ENCODE measurements around the gene OGDH.
"Not testable (repeated sequence)": the region's sequence is repeated elsewhere in the genome, so short reads cannot be mapped to it uniquely, and the experiment has no call there.

OGDH gene

GRCh38 chr7:44700322-44700721 lies 93.9 kb downstream of the OGDH start:
- Histone ChIP-seq H3K4me3 (no peak overlapping the region), H3K27ac (no peak overlapping the region), H3K36me3 (ENCODE audit: insufficient read depth, low read length) (peaks cover 67% of the 10 kb centered on the region), H3K9ac (ENCODE audit: insufficient read length) (no peak overlapping the region), H3K9me3 (ENCODE audit: low read depth, low read length) (no peaks in the 10 kb centered on the region)
- no peak for TF ChIP-seq FOXP2 (optimal IDR thresholded peaks at IDR 0.05; ENCODE audit: control extremely low read depth, extremely low read length, insufficient read depth)
- TF ChIP-seq POLR2AphosphoS5 (IDR thresholded peaks at IDR 0.05; ENCODE audit: borderline replicate concordance, low read depth, low read length), result no peak
- no peak for TF ChIP-seq EZH2 (IDR thresholded peaks at IDR 0.05)
- DNase-seq (ENCODE audit: low read depth, low spot score), result no peak

GRCh38 chr7:44703391-44703790 lies 97.0 kb downstream of the OGDH start:
- not testable (repeated sequence) for H3K4me3 ChIP-seq

DNA sequence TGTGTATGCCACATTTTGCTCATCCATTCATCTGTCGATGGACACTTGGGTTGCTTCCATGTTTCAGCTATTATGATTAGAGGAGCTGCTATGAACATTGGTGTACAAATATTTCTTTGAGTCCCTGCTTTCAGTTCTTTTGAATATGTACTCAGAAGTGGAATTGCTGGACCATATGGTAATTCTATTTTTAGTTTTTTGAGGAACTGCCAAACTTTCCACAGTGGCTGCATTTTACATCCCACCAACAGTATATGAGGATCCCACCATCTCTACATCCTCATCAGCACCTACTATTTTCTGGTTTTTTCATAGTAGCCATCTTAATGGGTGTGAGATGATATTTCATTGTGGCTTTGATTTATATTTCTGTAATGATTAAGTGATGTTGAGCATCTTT lies 97.5 kb downstream of the OGDH start:
- Histone ChIP-seq H3K27ac (no peak overlapping the region), H3K4me3 (no peak overlapping the region), H3K9me3 (ENCODE audit: low read depth, low read length) (no peaks in the 10 kb centered on the region), H3K9ac (ENCODE audit: insufficient read length) (no peak overlapping the region), H3K36me3 (ENCODE audit: insufficient read depth, low read length) (peaks cover 55% of the 10 kb centered on the region; the same call in 1 of the 2 replicates)
- no peak for DNase-seq (ENCODE audit: low read depth, low spot score)
- TF ChIP-seq FOXP2 (optimal IDR thresholded peaks at IDR 0.05; ENCODE audit: control extremely low read depth, extremely low read length, insufficient read depth) (no peak), POLR2AphosphoS5 (IDR thresholded peaks at IDR 0.05; ENCODE audit: borderline replicate concordance, low read depth, low read length) (no peak), EZH2 (IDR thresholded peaks at IDR 0.05) (no peak)

More at GRCh38 chr7:44703391-44703790, 97.0 kb downstream of the OGDH start:
- not testable (repeated sequence) for H3K9me3 ChIP-seq (ENCODE audit: low read depth, low read length); H3K9ac ChIP-seq (ENCODE audit: insufficient read length); H3K27ac ChIP-seq; DNase-seq (ENCODE audit: low read depth, low spot score)
- peaks cover 53% of the 10 kb centered on the region for H3K36me3 ChIP-seq (ENCODE audit: insufficient read depth, low read length)

DNA sequence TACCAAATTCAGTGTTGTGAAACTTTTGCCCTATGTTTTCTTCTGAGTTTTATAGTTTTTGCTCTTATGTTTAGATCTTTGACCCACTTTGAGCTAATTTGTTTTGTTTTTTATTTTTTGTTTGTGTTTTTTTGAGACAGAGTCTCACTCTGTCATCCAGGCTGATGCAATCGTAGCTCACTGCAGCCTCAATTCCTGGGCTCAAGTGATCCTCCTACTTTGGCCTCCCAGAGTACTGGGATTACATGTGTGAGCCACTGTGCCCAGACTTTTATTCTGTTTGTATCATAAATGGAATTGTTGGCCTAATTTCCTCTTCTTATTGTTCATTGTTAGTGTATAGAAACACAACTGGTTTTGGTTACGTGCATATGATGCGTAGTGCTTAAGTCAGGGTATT lies 99.0 kb downstream of the OGDH start:
- no peak overlapping the region for H3K9ac ChIP-seq (ENCODE audit: insufficient read length)
- DNase-seq (ENCODE audit: low read depth, low spot score), result no peak
- H3K36me3 ChIP-seq (ENCODE audit: insufficient read depth, low read length), result peaks cover 41% of the 10 kb centered on the region; the same call in 1 of the 2 replicates
- H3K9me3 ChIP-seq (ENCODE audit: low read depth, low read length), result no peaks in the 10 kb centered on the region
- no peak overlapping the region for H3K4me3 ChIP-seq
- H3K27ac ChIP-seq, result no peak overlapping the region
- TF ChIP-seq EZH2 (IDR thresholded peaks at IDR 0.05) (no peak), FOXP2 (optimal IDR thresholded peaks at IDR 0.05; ENCODE audit: control extremely low read depth, extremely low read length, insufficient read depth) (no peak), POLR2AphosphoS5 (IDR thresholded peaks at IDR 0.05; ENCODE audit: borderline replicate concordance, low read depth, low read length) (no peak)

DNA sequence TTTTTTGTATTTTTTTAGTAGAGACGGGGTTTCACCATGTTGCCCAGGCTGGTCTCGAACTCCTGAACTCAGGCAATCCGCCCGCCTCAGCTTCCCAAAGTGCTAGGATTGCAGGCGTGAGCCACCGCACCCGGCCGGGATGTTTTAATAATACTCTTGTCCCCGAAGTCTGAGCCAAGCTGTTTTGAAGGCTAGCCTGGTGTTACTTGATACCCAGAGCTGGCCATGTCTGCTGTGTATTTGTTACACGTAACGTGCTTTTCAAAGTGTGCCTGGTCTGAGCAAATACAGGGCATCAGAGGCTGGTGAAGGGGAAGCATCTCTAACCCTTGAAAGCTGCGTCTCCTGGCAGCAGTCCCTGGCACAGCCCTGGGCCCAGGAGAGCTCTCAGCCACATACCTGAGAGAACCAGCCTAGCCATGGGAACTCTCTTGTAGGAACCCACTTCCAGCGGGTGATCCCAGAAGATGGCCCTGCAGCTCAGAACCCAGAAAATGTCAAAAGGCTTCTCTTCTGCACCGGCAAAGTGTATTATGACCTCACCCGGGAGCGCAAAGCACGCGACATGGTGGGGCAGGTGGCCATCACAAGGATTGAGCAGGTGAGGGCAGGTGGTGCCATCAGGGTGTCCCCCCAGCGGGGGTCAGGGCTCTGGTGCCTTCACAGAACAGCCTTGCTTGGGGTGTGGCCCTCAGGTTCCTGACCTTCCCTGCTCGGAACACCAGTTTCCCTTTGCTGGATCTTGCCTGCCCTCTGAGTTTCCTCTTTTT lies 100.5 kb downstream of the OGDH start:
- Histone ChIP-seq H3K27ac (no peak overlapping the region), H3K4me3 (no peak overlapping the region), H3K9me3 (ENCODE audit: low read depth, low read length) (no peaks in the 10 kb centered on the region), H3K36me3 (ENCODE audit: insufficient read depth, low read length) (peaks cover 31% of the 10 kb centered on the region; the same call in 1 of the 2 replicates), H3K9ac (ENCODE audit: insufficient read length) (no peak overlapping the region)
- DNase-seq (ENCODE audit: low read depth, low spot score), result no peak
- TF ChIP-seq EZH2 (IDR thresholded peaks at IDR 0.05), result no peak
- no peak for TF ChIP-seq POLR2AphosphoS5 (IDR thresholded peaks at IDR 0.05; ENCODE audit: borderline replicate concordance, low read depth, low read length)
- no peak for TF ChIP-seq FOXP2 (optimal IDR thresholded peaks at IDR 0.05; ENCODE audit: control extremely low read depth, extremely low read length, insufficient read depth)

GRCh38 chr7:44707558-44708230 lies 101.3 kb downstream of the OGDH start:
- no peak for DNase-seq (ENCODE audit: low read depth, low spot score)
- Histone ChIP-seq H3K4me3 (no peak overlapping the region), H3K9me3 (ENCODE audit: low read depth, low read length) (no peaks in the 10 kb centered on the region), H3K9ac (ENCODE audit: insufficient read length) (no peak overlapping the region), H3K36me3 (ENCODE audit: insufficient read depth, low read length) (peaks cover 27% of the 10 kb centered on the region; the same call in 1 of the 2 replicates), H3K27ac (no peak overlapping the region)
- TF ChIP-seq POLR2AphosphoS5 (IDR thresholded peaks at IDR 0.05; ENCODE audit: borderline replicate concordance, low read depth, low read length) (no peak), FOXP2 (optimal IDR thresholded peaks at IDR 0.05; ENCODE audit: control extremely low read depth, extremely low read length, insufficient read depth) (no peak), EZH2 (IDR thresholded peaks at IDR 0.05) (no peak)

DNA sequence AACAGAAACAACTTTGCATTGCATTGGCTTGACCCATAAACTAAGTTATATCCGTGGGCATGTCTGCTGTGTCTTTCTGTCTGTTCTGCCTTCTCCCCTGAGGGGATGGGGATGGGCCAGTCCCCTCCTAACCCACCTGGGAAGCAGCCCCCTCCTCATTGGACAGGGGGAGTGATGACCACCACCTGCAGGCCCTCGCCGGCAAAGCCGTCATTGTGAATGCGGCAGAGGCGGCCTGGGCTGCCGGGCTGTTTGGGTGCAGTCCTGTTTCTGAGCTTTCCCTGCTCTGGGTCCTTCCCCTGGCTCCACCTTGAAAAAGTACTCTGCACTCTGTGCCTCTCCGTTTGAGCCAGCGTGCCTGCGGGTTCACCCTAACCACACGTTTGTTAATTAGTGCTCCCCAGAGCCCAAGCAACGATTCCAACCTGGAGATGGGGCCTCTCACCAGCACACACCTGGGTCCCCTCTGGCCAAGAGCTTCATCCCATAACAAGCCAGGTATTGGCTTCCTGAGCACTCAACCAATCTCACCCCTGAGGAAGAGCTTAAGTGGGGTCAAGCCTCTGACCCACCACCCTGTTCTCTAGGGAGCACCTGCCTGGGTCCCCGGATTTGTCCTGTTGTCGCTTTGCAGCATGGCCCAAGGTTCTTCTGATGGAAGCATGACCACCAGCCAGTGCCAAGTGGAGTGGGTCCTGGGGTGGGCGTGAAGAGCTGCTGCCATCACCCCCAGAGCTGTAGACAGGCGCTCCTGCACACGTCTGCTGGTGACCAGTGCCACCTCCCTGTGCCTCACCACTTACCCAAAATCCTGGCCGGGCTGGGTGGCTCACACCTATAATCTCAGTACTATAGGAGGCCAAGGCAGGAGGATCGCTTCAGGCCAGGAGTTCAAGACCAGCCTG lies 102.8 kb downstream of the OGDH start:
- H3K9ac ChIP-seq (ENCODE audit: insufficient read length), result no peak overlapping the region
- no peak for TF ChIP-seq FOXP2 (optimal IDR thresholded peaks at IDR 0.05; ENCODE audit: control extremely low read depth, extremely low read length, insufficient read depth)
- TF ChIP-seq EZH2 (IDR thresholded peaks at IDR 0.05), result no peak
- TF ChIP-seq POLR2AphosphoS5 (IDR thresholded peaks at IDR 0.05; ENCODE audit: borderline replicate concordance, low read depth, low read length), result no peak
- H3K9me3 ChIP-seq (ENCODE audit: low read depth, low read length), result no peaks in the 10 kb centered on the region
- no peak for DNase-seq (ENCODE audit: low read depth, low spot score)
- H3K36me3 ChIP-seq (ENCODE audit: insufficient read depth, low read length), result peaks cover 19% of the 10 kb centered on the region; the same call in 1 of the 2 replicates
- no peak overlapping the region for H3K27ac ChIP-seq
- no peak overlapping the region for H3K4me3 ChIP-seq
